Islet of Langerhans (tissue), 1 donor: ENCODE measurements around the gene GPATCH11.

Experiments
- FAIRE-seq: peaks from one replicate; lab custom pipeline; 2011; peaks lifted over from hg19 to GRCh38; lab: Jason Lieb, UNC

Gene GPATCH11

DNA sequence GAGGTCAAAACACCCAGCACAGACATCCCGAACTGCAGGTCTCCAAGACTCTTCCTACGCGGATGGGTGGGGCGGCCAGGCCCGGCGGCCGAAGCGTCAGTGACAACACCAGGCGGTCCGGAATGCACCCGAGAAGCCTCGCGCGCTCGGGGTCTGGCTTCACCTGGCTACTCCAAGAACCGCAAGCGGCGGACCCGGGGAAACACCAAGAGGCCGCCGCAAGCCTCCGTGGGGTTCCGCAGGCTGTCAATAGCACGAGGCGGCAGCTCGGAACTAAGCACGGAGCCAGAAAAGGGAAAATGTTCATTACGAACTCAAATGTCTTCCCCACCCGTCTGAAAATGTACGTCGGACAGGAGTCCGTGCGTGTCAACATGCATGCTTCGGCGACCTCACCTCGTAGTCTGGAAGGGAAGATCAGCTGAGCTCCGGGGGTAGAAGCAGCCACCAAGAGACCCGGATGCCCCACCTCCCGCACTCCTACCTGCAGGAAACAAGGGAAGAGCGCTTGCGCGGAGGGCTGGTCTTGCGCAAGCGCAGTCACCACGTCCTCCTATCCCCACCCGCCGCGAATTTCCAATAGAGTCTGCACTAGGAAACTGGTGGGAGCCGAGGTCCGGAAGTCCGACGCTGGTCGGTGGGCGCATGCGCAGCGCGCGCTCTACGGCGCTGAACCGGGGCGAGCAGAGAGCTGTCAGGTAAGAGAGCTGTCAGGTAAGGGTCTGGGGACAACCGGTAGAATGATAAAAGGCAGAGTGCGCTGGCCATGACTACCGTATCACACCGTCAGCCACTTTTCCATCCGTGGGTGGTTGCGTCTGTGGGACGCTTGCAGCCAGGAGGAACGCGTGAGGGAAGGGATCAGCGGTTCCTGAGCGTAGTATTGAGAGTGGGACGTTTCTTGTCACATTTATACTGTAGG, at the start of gene GPATCH11, which contains the start of gene HEATR5B:
Gene GPATCH11 (plus strand): TSS at position 646 of the 922 bp plus-strand sequence. CDS start 3,864 bp downstream, outside the sequence.
Gene HEATR5B (minus strand): TSS at position 500 of the 922 bp plus-strand sequence. CDS start 958 bp downstream, outside the sequence.
- FAIRE-seq: peak; percentile 75

GRCh38 chr2:37037771-37038170, 46.5 kb upstream of the GPATCH11 start:
- no peak for FAIRE-seq

DNA sequence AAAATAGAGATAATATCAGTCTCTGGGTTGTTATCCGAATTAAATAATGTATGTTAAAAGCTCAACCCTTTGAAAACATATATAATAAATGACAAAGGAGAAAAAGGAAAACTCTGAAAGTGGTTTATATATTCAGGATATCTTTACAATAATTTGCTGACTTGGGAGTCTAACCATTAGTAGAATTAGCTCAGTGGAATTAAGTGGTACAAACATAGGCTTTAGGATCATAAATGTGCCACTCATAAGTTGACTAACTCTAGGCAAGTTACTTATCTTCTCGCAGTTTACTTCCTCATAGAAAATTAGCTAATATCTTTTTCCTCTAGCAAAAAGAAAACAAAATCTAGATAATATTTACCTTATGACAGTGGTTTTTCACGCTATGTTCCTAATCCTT, 44.7 kb upstream of the GPATCH11 start:
- peak; percentile 66 for FAIRE-seq

- FAIRE-seq: no peak
Measured at GRCh38 chr2:37052600-37053332, 31.6 kb upstream of the GPATCH11 start.

- FAIRE-seq: no peak
Measured at GRCh38 chr2:37059841-37060240, 24.5 kb upstream of the GPATCH11 start.

- no peak for FAIRE-seq
Measured at GRCh38 chr2:37060446-37060845, 23.9 kb upstream of the GPATCH11 start.

GRCh38 chr2:37061013-37061711, 23.2 kb upstream of the GPATCH11 start:
- no peak for FAIRE-seq

DNA sequence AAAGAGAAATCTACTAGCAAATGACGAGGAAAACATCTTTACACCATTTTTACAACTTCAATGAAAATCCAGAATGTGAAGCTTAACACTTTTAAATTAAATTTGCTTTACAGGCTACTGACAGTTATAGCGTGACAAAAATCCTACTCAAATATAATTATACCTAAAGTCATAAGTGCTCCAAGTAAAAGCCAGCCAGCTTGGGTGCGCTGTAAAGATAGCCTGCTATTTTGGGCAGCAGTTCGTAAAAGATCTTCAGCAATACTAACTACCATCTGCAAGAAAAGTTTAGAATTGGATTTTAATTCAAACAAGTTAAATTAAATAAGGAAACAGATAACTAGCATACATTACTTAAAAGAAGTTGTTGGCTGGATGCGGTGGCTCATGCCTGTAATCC, 22.5 kb upstream of the GPATCH11 start:
- FAIRE-seq: no peak

DNA sequence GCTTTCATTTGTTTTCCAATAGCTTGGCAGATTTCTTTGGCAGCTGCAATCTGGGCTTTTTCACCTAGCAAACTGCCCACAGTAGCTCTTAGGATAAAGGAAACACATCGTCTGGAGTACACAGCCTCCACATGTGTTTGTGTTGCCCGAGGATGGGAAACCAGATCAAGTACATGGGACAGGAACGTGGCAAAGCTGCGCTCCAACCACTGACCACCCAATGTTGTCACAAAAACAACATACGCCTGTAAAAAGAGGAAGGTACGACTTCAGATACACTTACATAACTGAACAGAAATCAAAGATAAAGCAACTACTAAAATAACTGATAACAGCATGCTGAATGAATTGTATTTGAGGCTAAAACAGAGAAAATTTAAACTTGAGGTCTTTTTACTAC, 15.6 kb upstream of the GPATCH11 start:
- FAIRE-seq: no peak

- FAIRE-seq: no peak
Measured at GRCh38 chr2:37070931-37071330, 13.4 kb upstream of the GPATCH11 start.

DNA sequence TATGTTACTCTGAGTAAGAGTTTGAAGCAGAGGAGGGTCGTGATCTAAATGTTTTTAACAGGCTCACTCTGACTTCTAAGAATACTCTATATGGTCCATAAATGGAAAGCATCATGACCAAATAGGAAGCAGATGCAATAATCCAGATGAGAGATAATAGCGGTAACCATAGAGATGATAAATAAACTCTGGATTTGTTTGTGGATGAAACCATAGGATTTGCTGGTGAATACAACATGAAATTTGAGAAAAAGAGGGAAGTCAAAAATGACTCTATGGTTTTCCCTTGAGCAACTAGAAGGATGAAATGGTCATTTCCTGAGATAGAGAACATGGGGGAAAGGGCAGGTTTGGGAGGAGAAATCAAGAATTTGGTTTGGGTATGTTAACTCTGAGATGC, 4.1 kb upstream of the GPATCH11 start:
- no peak for FAIRE-seq

GRCh38 chr2:37080689-37081088, 3.6 kb upstream of the GPATCH11 start:
- FAIRE-seq: no peak

GRCh38 chr2:37084797-37085196, 479 bp downstream of the GPATCH11 start:
- no peak for FAIRE-seq

DNA sequence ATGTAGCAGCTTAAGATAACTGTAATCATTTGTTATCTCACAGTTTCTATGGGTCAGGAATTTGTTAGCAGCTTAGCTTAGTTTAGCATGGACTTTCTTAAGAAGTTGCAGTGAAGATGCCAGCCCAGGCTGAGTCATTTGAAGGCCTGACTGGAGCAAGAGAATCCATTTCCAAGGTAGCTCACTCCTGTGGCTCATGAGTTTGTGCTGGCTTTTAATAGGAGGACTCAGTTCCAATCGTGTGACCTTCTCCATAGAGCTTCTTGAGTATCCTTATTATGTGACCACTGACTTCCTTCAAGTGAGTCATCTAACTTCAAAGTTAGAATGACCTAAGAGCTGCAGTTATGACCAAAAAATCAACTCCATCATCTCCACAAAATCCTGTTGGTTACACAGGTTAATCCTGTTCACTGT, 1.4 kb downstream of the GPATCH11 start:
- no peak for FAIRE-seq

- FAIRE-seq: no peak
Measured at GRCh38 chr2:37090019-37090477, 5.7 kb downstream of the GPATCH11 start.

- no peak for FAIRE-seq
Measured at GRCh38 chr2:37091873-37092272, 7.6 kb downstream of the GPATCH11 start.

DNA sequence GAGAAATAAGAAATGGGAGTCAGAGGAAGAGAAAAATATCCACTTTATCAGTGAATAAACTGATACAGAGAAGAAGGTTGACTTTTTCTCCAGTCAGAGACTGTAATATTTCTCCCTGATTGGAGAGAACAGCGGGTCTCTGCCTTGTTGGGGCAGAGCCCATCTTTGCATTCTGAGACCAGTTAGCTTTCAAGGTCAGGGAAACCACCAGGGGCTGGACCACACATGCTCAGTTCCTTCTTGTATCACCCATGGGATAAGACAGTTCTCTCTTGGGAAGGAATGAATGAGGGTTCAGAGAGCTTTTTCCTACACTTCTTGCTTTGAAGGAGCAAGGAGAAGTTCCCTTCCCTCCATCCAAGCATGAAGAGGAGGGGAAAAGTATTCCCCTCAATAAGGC, 12.2 kb downstream of the GPATCH11 start:
- FAIRE-seq: no peak

DNA sequence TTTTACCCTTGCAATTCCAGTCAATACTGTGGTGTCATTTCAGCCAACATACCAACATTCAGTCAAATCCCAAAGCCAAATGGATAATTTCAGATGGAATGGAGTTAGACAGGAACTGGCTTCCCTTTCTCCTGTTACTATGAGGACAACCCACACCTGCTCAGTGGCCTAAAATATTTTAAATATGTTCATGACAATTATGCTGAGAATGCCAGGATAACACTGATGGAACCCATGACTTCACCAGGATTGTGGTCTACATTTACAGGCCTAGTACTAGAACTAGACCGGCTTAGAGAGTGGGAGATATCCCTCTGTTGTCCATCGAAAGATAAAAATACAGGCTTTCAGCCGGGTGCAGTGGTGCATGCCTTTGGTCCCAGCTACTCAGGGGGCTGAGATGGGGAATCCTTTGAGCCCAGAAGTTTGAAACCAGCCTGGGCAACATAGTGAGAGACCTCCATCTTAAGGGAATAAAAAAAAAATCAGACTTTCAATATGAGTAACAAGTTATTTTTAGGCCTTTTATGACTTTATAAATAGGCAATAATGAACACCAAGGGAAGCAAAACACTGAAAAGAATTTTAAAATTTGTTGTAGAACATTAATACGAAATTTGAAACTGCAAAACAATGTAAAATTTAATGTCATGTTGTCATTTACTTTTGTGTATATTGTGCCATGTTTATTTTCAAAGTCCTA, 14.2 kb downstream of the GPATCH11 start:
- no peak for FAIRE-seq

DNA sequence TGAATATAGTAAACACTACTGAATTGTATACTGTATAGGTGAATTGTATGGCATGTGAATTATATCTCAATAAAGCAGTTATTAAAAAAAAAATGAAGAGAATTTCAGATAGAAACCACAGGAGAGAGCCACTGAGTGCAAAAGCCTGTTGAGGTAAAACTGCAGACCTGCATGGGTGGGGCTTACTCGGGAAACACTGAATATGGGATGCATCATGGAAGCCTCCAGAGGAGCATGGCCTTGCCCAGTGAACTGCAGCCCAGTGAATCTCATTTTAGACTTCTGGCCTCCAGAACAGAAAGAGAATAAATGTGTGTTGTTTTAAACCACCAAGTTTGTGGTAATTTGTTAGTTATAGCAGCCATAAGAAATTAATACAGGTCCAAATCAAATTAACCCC, 15.7 kb downstream of the GPATCH11 start:
- FAIRE-seq: no peak

DNA sequence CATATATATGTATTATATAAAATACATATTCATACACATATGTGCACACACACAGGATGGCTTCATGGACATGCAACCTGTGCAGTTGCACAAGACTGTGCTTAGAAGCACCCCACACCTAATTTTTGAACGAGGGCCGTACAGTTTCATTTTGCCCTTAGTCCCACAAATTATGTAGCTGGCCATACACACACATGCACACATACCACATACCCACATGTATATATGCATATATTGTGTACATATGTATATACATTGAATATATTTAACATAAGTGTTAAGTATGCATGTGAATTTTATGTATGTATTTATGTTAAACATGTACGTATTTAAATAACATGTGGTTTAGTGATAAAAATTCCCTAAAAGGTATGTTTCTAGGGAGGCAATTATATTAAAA, 18.3 kb downstream of the GPATCH11 start:
- no peak for FAIRE-seq

GRCh38 chr2:37104178-37104577, 19.9 kb downstream of the GPATCH11 start:
- FAIRE-seq: no peak

DNA sequence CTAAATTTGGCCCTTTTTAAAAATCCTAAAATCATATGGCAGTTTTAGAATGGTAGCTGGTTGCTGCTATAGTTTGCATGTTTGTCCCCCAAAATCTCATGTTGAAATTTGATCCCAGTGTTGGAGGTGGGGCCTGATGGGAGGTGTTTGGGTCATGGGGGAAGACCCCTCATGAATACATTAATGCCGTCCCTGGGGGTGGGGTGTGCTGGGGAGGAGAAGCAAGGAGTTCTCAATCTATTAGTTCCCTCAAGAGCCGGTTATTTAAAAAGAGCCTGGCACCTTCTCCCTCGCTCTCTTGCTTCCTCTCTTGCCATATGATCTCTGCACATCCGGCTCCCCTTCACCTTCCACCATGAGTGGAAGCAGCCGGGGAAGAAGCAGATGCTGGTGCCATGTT, 20.8 kb downstream of the GPATCH11 start:
- no peak for FAIRE-seq
